Activated naive CD8-positive, alpha-beta T cell treated with anti-CD3 and anti-CD28 coated beads, Interleukin-2, amount 50 U/mL, for 24 hours (primary cell): ENCODE measurements around the gene RGS3.
A peak's percentile ranks its signal among the peaks of the same experiment; 100 is the strongest.
"Not testable (repeated sequence)": the region's sequence is repeated elsewhere in the genome, so short reads cannot be mapped to it uniquely, and the experiment has no call there.

Source experiments
- ATAC-seq: fragments of 150-1000 bp; cut with Tn5 transposase; one replicate; pipeline ENCODE4 v1.10.0; 2021
- DNase-seq: peaks from one replicate; pipeline ENCODE4 v3.0.0; 2021
- H3K27ac Mint-ChIP-seq: one replicate; pipeline ENCODE4 v1.8.0; 2021; ENCODE audit warnings: mild to moderate bottlenecking, mixed read lengths
- H3K27me3 Mint-ChIP-seq: one replicate; pipeline ENCODE4 v1.8.0; 2021; ENCODE audit warnings: mixed read lengths
- H3K36me3 Mint-ChIP-seq: one replicate; pipeline ENCODE4 v1.8.0; 2021; ENCODE audit warnings: low read depth, mixed read lengths
- H3K4me1 Mint-ChIP-seq: one replicate; pipeline ENCODE4 v1.8.0; 2021; ENCODE audit warnings: mixed read lengths
- H3K4me3 Mint-ChIP-seq: one replicate; pipeline ENCODE4 v1.8.0; 2021; ENCODE audit warnings: mild to moderate bottlenecking, moderate library complexity, mixed read lengths
- H3K9me3 Mint-ChIP-seq: one replicate; pipeline ENCODE4 v1.8.0; 2021; ENCODE audit warnings: mixed read lengths

Gene RGS3

DNA sequence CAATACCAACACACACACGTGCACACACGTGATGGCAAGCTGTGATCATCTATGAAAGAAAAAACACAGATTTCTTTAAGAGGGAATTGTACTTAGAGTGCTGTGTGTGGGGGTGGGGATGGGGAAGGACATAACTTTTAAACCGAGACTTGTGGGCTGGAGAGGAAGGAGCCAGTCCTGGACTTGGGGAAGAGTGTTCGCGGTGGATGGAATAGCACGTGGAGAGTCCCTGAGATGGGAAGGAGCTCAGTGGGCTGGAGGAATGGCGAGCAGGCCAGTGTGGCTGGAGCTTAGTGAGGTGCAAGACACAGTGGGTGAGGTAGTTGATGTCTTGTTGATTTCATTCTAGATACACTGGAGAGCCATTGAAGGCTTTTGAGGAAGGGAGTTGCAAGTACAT, 78.5 kb downstream of the RGS3 start:
- Mint-ChIP-seq H3K9me3 (no peaks in the 10 kb centered on the region), H3K4me3 (no peak overlapping the region), H3K36me3 (peaks cover 42% of the 10 kb centered on the region), H3K4me1 (peaks cover 23% of the 10 kb centered on the region), H3K27ac (peak overlapping the region; percentile 40), H3K27me3 (no peaks in the 10 kb centered on the region)
- ATAC-seq (no peak), DNase-seq (no peak)

DNA sequence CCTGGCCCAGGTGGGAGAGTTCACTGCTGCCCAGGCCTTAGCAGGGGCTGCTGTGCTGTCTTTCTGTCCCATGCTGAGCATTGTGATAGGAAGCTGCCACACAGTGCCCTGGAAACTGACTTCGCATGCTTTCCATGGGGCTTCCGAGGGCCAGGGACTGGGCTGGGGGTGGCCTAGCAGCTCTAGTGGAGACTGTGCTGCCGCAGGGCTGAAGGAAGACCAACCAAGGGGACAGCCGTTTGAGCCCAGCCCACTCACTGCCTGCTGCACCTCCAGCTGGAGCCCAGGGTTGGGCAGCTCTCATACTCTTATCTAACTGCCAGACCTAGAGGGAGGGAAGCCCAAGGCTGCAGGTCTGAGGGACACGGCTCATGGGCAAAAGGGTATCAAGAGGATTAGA, 79.2 kb downstream of the RGS3 start:
- H3K9me3 Mint-ChIP-seq: no peaks in the 10 kb centered on the region
- no peak overlapping the region for H3K27ac Mint-ChIP-seq
- H3K4me3 Mint-ChIP-seq: no peak overlapping the region
- DNase-seq: no peak
- peaks cover 30% of the 10 kb centered on the region for H3K4me1 Mint-ChIP-seq
- ATAC-seq: peak; percentile 21
- no peaks in the 10 kb centered on the region for H3K27me3 Mint-ChIP-seq
- H3K36me3 Mint-ChIP-seq: peaks cover 42% of the 10 kb centered on the region

DNA sequence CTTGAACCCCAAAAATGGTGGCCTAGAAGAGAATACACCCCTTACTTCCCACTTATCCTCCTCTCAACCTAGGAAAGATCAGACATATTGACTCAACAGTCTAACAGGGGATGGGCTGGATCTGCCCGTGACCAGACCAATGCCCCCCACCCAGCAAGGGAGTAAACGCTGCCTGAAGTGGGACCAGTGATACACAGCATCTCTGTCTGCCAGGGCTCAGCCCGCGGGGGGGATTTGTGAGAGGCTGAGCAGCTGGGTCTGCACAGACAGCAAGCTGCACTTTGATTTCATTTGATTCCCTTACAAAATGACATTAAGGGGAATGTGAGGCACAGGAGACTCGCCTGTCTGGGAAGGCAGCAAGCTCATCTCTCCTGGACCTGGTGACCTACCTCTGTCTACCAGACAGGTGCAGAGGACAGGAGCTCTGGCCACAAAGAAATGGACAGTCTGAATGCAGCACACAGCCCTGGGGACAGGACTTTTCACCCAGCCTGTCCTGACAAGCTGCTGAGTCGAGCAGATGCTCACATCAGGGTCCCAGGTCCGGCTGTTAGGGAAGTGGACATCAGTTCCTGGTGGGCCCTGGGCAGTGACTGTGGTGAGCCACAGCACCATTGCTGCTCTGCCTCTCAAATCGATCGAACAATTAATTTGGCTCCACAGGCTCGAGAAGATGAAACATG, 79.9 kb downstream of the RGS3 start:
- peaks cover 37% of the 10 kb centered on the region for H3K4me1 Mint-ChIP-seq
- H3K9me3 Mint-ChIP-seq: no peaks in the 10 kb centered on the region
- no peak for DNase-seq
- no peak overlapping the region for H3K4me3 Mint-ChIP-seq
- no peaks in the 10 kb centered on the region for H3K27me3 Mint-ChIP-seq
- no peak overlapping the region for H3K27ac Mint-ChIP-seq
- ATAC-seq: no peak
- H3K36me3 Mint-ChIP-seq: peaks cover 42% of the 10 kb centered on the region

DNA sequence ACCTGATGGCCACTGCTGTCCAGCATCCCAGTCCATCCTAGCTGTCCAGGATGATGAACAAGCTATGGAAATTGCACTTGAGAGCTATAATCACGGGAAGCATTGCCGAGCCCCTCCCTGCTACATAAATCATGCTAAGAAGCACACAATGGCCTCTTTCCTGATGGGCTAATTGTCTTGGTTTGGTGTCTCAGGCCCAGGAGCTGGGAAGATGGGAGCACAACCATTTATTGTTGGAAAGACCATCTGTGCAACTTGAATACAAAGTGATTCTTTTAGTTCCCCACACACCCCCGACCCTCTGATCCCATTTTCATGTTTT, 80.4 kb downstream of the RGS3 start:
- Mint-ChIP-seq H3K36me3 (peaks cover 38% of the 10 kb centered on the region), H3K27ac (no peak overlapping the region), H3K27me3 (no peaks in the 10 kb centered on the region), H3K9me3 (no peaks in the 10 kb centered on the region), H3K4me3 (no peak overlapping the region), H3K4me1 (peaks cover 42% of the 10 kb centered on the region)
- no peak for ATAC-seq
- no peak for DNase-seq

DNA sequence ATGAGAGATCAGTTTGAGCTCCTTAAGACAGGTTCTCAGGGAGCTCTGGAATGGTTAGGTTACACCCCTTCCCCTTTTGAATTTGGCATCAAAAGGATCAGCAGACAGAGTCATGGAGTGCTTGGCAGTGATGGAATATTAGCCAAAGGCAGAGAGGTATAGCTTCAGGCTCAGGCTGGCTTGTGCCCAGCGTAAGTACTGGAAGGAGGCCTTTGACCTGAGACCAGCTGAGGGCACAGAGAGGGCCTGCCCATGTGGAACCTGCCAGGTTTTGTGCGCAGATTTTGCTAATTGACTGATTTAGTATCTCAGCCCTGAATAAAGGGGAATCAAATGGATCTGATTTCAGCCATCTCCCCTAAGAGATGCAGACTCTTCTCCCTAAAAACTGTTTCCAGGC, 81.5 kb downstream of the RGS3 start:
- no peak overlapping the region for H3K4me3 Mint-ChIP-seq
- H3K9me3 Mint-ChIP-seq: no peaks in the 10 kb centered on the region
- peaks cover 52% of the 10 kb centered on the region for H3K4me1 Mint-ChIP-seq
- no peak overlapping the region for H3K27ac Mint-ChIP-seq
- H3K36me3 Mint-ChIP-seq: peaks cover 42% of the 10 kb centered on the region
- no peaks in the 10 kb centered on the region for H3K27me3 Mint-ChIP-seq
- DNase-seq (no peak), ATAC-seq (no peak)

DNA sequence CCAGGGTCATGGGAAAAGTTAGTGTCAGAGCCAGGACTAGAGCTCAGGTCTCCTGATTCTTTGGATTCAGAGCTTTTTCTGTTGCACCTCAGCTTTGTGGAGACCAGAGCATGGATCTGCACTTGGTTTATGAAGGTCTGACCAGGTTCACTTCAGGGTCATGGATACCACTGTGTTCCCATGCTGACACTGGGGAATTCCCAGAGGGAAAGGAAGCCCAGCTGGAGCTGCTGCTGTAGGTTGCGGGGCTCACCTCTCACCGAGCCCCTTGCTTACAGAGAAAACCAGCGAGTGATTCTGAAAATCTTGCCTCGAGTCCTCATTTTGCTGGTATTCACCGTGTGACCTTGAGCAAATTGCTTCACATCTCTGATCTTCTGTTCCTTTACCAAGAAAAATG, 83.0 kb downstream of the RGS3 start:
- no peak overlapping the region for H3K4me3 Mint-ChIP-seq
- no peak for DNase-seq
- H3K27ac Mint-ChIP-seq: peak overlapping the region; percentile 90
- no peak for ATAC-seq
- peaks cover 43% of the 10 kb centered on the region for H3K36me3 Mint-ChIP-seq
- H3K4me1 Mint-ChIP-seq: peaks cover 49% of the 10 kb centered on the region
- no peaks in the 10 kb centered on the region for H3K9me3 Mint-ChIP-seq
- no peaks in the 10 kb centered on the region for H3K27me3 Mint-ChIP-seq

DNA sequence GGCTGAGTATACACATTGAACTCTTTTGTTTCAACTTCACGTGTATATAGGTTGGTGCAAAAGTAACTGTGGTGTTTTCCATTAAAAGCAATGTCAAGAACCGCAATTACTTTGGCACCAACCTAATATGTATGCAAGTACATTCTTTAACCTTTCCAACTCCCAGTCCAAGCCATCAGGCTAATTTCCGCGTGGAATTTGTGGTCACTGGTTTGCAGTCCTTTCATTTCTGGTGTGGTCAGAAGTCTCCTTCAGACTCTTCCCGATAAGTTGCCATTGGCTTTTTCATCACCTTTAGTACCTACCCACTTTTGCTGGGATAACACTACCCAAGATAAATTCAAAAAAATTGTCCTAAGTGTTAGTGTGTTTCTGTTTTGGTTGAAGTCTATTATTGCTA, 84.0 kb downstream of the RGS3 start:
- DNase-seq (no peak), ATAC-seq (no peak)
- H3K4me3 Mint-ChIP-seq: peak overlapping the region; percentile 23
- H3K27ac Mint-ChIP-seq: peak overlapping the region; percentile 90
- peaks cover 43% of the 10 kb centered on the region for H3K4me1 Mint-ChIP-seq
- peaks cover 35% of the 10 kb centered on the region for H3K36me3 Mint-ChIP-seq
- no peaks in the 10 kb centered on the region for H3K27me3 Mint-ChIP-seq
- H3K9me3 Mint-ChIP-seq: no peaks in the 10 kb centered on the region

DNA sequence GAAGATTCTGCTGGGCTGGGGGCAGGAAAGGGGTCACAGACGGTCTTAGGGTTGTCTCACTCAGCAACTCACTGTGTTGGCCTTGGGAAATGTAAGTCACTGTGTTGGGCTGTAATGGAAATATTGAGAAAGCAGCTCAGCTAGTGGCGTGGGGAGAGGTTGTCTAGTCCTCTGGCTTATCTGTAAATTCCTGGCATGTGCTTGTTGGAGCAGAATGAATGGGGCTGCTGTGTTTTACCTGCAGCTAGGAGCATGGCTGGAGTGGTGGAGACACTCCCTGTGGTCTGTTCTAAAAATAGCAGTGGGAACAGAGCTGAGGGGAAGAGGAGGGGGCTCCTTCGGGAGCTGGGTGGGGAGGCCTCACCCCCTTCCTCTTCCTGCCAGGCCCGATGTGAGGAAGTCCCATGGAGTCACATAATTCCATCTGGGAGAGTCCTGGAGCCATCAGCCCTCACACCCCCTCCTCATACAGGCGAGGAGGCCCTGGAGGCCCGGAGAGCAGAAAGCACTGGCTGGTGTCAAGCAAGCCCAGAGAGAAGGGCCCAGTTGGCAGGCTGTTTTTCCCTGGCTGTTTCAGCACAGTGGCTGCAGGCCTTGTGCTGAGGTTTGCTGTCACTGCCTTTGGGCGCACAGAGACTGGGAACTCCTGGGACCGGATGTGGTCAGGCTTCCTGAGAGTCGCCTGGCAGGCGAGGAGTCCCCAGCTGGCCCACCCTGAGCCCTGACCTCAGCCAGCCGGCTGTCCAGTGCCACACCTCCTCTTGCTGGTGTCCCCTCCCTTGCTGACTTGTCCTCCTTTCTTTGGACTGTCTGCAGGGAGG, 84.9 kb downstream of the RGS3 start:
- peak overlapping the region; percentile 90 for H3K27ac Mint-ChIP-seq
- ATAC-seq: peak; percentile 97
- H3K27me3 Mint-ChIP-seq: no peaks in the 10 kb centered on the region
- peaks cover 43% of the 10 kb centered on the region for H3K4me1 Mint-ChIP-seq
- no peaks in the 10 kb centered on the region for H3K9me3 Mint-ChIP-seq
- H3K36me3 Mint-ChIP-seq: peaks cover 32% of the 10 kb centered on the region
- peak; percentile 51 for DNase-seq
- peak overlapping the region; percentile 23 for H3K4me3 Mint-ChIP-seq

DNA sequence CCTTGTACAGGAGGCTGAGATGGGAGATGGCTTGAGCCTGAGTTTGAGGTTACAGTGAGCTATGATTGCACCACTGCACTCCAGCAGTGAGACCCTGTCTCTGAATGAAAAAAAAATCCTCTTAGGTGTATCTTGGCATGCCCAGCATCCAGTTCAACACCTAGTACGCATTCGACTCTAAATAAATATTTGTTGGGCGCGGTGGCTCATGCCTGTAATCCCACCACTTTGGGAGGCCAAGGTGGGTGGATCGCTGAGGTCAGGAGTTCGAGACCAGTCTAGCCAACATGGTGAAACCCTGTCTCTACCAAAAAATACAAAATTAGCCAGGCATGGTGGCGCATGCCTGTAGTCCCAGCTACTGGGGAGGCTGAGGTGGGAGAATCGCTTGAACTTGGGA, 86.4 kb downstream of the RGS3 start:
- Mint-ChIP-seq H3K27ac (peak overlapping the region; percentile 90), H3K4me1 (peaks cover 54% of the 10 kb centered on the region), H3K36me3 (peaks cover 28% of the 10 kb centered on the region)
- H3K27me3 Mint-ChIP-seq, ATAC-seq, H3K4me3 Mint-ChIP-seq, H3K9me3 Mint-ChIP-seq, DNase-seq: not testable (repeated sequence)

DNA sequence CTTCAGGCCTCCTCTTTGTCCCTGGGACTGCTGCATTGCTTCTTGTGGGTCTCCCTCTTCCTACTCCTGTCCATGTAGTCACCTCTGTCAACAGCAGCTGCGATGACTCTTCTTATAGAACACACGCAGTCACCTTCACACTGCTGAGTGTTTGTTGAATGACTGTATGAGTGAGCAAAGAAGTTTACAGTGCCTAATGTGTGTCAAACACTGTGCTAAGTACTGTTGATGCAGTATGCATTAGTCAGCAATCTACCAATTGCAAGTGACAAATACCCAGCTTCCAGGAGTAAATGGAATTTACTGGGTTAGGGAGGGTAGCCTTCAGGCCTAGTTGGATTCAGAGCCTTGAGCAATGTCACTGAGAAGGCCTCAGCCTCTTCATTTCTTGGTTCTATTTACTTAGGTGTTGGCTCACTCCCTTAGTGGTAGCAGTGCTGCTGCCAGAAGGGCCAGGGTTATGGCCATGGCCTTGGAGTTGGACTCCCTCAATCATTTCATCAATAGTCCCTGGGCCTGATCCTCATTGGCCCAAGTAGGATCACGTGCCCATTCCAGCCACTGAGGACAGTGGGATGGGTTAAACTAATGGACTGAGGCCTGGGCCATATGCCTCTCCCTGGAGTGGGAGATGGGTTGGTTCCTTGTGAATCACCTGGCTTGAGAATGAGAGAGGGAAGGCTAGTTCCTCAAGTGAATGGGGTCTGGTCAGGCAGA, 93.5 kb downstream of the RGS3 start:
- DNase-seq (no peak), ATAC-seq (peak; percentile 47)
- Mint-ChIP-seq H3K4me1 (peaks cover 51% of the 10 kb centered on the region), H3K9me3 (no peaks in the 10 kb centered on the region), H3K27me3 (no peaks in the 10 kb centered on the region), H3K4me3 (no peak overlapping the region), H3K27ac (peak overlapping the region; percentile 74), H3K36me3 (peaks cover 8% of the 10 kb centered on the region)

DNA sequence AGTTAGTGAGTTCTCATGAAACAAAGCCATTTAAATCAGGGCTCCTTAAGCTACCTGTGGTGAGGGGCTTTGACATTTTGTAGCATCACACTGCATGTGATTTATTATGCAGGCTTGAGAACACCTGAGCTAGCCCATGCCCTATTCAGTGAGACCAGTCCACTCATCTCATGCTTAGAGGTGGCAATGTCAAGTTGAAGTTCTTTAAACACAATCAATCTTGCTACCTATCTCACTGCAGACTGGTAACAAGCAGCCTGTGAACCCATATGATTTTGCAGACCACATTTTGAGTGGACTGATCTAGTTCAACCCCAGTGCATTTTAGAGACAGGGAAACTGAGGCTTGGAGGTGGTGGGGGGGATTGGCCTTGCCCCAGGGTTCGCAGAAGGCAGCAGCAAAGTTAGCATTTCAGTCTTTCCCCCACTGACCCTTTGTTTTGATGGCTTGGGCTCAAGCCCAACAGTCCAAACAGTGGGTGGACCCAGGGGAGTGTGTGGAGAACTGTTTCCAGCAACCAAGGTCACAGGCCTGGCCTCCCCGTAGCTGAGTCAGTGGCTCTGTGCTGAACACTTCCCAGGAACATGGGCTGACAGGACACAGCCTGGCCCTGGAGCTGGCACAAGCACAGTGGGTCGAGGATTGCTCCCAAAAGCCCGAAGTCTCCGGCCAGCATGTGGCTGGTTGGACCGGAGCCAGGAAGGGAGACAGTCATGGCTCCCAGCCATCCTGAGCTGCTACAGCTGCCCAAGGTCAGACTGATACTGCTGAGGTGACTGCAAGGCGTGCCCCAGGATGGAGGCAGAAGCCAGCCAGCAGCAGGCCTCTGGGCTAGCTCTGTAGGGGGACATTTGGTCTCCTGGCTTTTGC, 95.3 kb downstream of the RGS3 start:
- no peak overlapping the region for H3K4me3 Mint-ChIP-seq
- H3K4me1 Mint-ChIP-seq: peaks cover 51% of the 10 kb centered on the region

DNA sequence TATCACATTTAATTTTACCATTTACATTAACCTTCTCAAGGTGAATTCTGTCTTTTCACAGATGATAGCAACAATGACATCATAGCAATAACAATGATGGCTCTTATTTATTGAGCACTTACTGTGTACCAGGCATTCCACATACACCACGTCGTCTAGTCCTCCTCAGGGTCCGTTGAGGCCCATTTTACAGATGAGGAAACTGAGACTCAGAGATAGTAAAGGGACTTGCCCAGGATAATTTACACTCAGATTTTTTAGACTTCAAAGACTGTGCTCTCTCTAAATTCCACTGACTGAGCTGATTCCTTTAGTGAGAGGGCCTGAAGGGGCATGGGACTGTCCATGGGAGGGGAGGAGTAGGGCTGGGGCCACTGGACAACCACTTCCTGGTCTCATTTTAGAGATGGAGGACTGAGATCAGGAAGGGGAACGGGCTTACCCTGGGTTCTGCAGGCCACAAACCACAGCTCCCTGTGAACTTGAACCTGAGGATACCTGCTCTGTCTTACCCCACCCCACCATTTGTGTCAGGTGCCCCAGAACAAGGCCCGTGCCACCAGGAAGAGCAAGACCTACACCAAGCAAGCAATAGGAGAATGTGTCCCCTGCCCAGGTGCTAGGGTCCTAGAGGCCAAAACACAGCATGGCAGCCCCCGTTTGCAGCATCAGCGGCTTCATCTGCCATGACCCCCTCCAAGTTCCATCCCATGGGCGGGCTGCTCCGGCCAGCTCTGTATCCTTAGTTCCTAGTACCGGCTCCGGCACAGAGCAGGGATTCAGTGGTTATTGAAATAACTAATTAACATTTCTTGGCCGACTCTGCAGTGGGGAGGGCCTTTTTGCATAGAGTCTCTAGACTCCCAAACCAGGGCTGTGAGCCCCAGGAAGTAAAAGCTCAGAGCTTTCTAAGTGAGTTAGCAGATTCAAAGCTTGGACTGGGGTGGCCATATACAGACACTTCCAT, 96.6 kb downstream of the RGS3 start:
- no peak for ATAC-seq
- no peak overlapping the region for H3K4me3 Mint-ChIP-seq
- no peak for DNase-seq
- peaks cover 2% of the 10 kb centered on the region for H3K36me3 Mint-ChIP-seq
- H3K4me1 Mint-ChIP-seq: peaks cover 44% of the 10 kb centered on the region
- no peaks in the 10 kb centered on the region for H3K9me3 Mint-ChIP-seq
- H3K27me3 Mint-ChIP-seq: no peaks in the 10 kb centered on the region
- no peak overlapping the region for H3K27ac Mint-ChIP-seq

More for the DNA sequence above, 95.3 kb downstream of the RGS3 start:
- DNase-seq (no peak), ATAC-seq (no peak)
- H3K9me3 Mint-ChIP-seq: no peaks in the 10 kb centered on the region
- H3K27me3 Mint-ChIP-seq: no peaks in the 10 kb centered on the region
- no peak overlapping the region for H3K27ac Mint-ChIP-seq
- H3K36me3 Mint-ChIP-seq: peaks cover 5% of the 10 kb centered on the region

DNA sequence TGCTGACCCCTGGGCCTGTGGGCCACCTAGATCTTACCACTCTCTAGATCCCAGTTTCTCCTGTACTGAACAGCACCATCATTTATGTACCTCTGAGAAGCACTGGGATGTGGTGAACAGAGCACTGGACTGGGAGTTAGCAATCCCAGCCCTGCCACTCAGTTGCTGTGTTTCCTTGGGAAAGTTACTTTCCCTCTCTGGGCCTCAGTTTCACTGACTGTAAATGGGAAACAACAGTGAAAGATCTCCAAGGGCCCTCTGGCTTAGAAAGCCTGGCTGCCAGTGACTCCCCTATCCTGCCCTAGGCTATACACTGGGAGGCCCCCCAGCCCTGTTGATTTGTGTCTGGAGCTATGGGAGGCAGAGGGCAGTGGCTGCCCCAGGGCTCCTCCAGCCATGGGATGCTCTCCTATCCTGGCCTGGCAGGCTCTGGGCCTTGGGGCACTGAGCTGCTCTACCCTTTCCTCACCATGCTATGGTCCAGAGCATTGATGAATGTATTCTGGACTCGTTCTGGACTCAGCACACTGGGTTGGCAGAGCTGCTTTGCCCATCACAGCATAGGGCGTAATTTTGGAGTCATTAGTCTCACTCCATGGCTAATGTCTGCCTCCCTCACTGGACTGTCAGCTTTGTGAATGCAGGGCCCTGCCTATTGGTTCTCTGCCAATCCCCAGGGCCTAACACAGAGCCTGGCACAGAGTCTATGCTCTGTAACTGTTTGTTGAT, 99.3 kb downstream of the RGS3 start:
- H3K27ac Mint-ChIP-seq: no peak overlapping the region

More for the DNA sequence above, 99.3 kb downstream of the RGS3 start:
- H3K4me3 Mint-ChIP-seq: no peak overlapping the region
- H3K27me3 Mint-ChIP-seq: no peaks in the 10 kb centered on the region
- H3K36me3 Mint-ChIP-seq: no peaks in the 10 kb centered on the region
- no peak for DNase-seq
- no peaks in the 10 kb centered on the region for H3K9me3 Mint-ChIP-seq
- no peak for ATAC-seq
- H3K4me1 Mint-ChIP-seq: peaks cover 24% of the 10 kb centered on the region
